Measurements from ENCODE around the gene ATXN7L3. TPM values are rescaled to one million over a fixed set of nuclear protein-coding genes. Genes with fewer than 3 reads are reported as not detected.

The ATXN7L3 gene
- polyA plus RNA-seq, 2 of the 4 experiments (the other 2 are of a cell fraction), result 60.5 to 72.7 TPM

- Histone ChIP-seq H3K4me3 (peak overlapping the region; percentile 87), H3K27ac (peak overlapping the region; percentile 98 to 100), H3K4me2 (peak overlapping the region; percentile 83), H3K4me1 (peaks cover 23% of the 10 kb centered on the region), H3K9me3 (no peaks in the 10 kb centered on the region)
- 77% methylated on average over 11 of the region's 11 CpGs for WGBS (ENCODE audit: missing lambda C conversion rate)
- TF ChIP-seq CHD2 (IDR thresholded peaks at IDR 0.05; ENCODE audit: low read length, partially characterized antibody) (no peak), RAD21 (conservative IDR thresholded peaks at IDR 0.05 in 1 of 2, IDR thresholded peaks at IDR 0.05 in 1 of 2) (peak; percentile 35 to 41; a peak in 2 of 5 replicates), RARB (CRISPR knock-in tag; IDR thresholded peaks at IDR 0.05) (no peak), BHLHE40 (IDR thresholded peaks at IDR 0.05; ENCODE audit: low read depth, low read length) (no peak), POLR2A (IDR thresholded peaks at IDR 0.05; ENCODE audit: low read length) (0 out of 2 replicates have a peak, but pooled peaks have one; percentile 21), EHF (CRISPR knock-in tag; IDR thresholded peaks at IDR 0.05) (no peak), MAX (IDR thresholded peaks at IDR 0.05) (peak; percentile 15; the same call in 1 of the 2 replicates)
- TF ChIP-seq, protein P1, sequence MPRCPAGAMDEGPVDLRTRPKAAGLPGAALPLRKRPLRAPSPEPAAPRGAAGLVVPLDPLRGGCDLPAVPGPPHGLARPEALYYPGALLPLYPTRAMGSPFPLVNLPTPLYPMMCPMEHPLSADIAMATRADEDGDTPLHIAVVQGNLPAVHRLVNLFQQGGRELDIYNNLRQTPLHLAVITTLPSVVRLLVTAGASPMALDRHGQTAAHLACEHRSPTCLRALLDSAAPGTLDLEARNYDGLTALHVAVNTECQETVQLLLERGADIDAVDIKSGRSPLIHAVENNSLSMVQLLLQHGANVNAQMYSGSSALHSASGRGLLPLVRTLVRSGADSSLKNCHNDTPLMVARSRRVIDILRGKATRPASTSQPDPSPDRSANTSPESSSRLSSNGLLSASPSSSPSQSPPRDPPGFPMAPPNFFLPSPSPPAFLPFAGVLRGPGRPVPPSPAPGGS (IDR thresholded peaks at IDR 0.05), result 0 out of 3 replicates have a peak, but pooled peaks have one; percentile 13
- FAIRE-seq, result peak; percentile 67
- ChIA-PET CTCF (interaction anchor here (0.6 to 7.8 kb wide), 7 partner anchors 9 to 178 kb away, joined by 3 to 61 read pairs (median 3); partner anchors contain the start of gene TMUB2), POLR2A (interaction anchor here (0.6 to 4.2 kb wide), 4 partner anchors 12 to 214 kb away, joined by 4 to 28 read pairs (median 6); partner anchors contain the start of gene TMUB2)
- peak; percentile 8 to 34; a peak in 5 of 6 replicates for ATAC-seq
- peak; percentile 75 to 77 for DNase-seq (ENCODE audit: low read depth in 1 of 2, low spot score in 1 of 2)
Observed at GRCh38 chr17:44197980-44198720, 1.5 kb downstream of the ATXN7L3 start.

GRCh38 chr17:44197107-44197506 lies 2.6 kb downstream of the ATXN7L3 start:
- Histone ChIP-seq H3K4me1 (peaks cover 23% of the 10 kb centered on the region), H3K4me2 (peak overlapping the region; percentile 83; the same call in 1 of the 3 replicates), H3K4me3 (no peak overlapping the region), H3K27ac (peak overlapping the region in 1 of 2 experiments; percentile 98; a peak in 3 of 6 replicates), H3K9me3 (no peaks in the 10 kb centered on the region)
- no peak for TF ChIP-seq USF2 (IDR thresholded peaks at IDR 0.05)
- TF ChIP-seq HOXB5 (CRISPR knock-in tag; IDR thresholded peaks at IDR 0.05), result no peak
- no peak for TF ChIP-seq NFE2L2 (conservative IDR thresholded peaks at IDR 0.05; ENCODE audit: low read length)
- no peak for TF ChIP-seq TP53 (CRISPR knock-in tag; IDR thresholded peaks at IDR 0.05)
- TF ChIP-seq HOXB13 (CRISPR knock-in tag; IDR thresholded peaks at IDR 0.05; ENCODE audit: low read depth), result no peak
- TF ChIP-seq POLR2AphosphoS2 (conservative IDR thresholded peaks at IDR 0.05; ENCODE audit: low read length), result no peak
- TF ChIP-seq HEYL (CRISPR knock-in tag; IDR thresholded peaks at IDR 0.05), result no peak
- no peak for TF ChIP-seq E2F6 (IDR thresholded peaks at IDR 0.05; ENCODE audit: borderline replicate concordance, low read depth)
- TF ChIP-seq CEBPB (IDR thresholded peaks at IDR 0.05), result no peak
- no peak for TF ChIP-seq MAZ (IDR thresholded peaks at IDR 0.05; ENCODE audit: borderline replicate concordance, low read depth, low read length)
- no peak for TF ChIP-seq FOSB (CRISPR knock-in tag; IDR thresholded peaks at IDR 0.05)
- TF ChIP-seq, protein P2, sequence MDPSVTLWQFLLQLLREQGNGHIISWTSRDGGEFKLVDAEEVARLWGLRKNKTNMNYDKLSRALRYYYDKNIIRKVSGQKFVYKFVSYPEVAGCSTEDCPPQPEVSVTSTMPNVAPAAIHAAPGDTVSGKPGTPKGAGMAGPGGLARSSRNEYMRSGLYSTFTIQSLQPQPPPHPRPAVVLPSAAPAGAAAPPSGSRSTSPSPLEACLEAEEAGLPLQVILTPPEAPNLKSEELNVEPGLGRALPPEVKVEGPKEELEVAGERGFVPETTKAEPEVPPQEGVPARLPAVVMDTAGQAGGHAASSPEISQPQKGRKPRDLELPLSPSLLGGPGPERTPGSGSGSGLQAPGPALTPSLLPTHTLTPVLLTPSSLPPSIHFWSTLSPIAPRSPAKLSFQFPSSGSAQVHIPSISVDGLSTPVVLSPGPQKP (IDR thresholded peaks at IDR 0.05; ENCODE audit: low read depth, low read length), result no peak
- TF ChIP-seq, protein P3, sequence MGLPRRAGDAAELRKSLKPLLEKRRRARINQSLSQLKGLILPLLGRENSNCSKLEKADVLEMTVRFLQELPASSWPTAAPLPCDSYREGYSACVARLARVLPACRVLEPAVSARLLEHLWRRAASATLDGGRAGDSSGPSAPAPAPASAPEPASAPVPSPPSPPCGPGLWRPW (IDR thresholded peaks at IDR 0.05), result no peak
- FAIRE-seq, result no peak
- DNase-seq (ENCODE audit: low read depth in 1 of 2, low spot score in 1 of 2), result no peak
- WGBS (ENCODE audit: missing lambda C conversion rate), result 97% methylated on average over 15 of the region's 15 CpGs
- ChIA-PET POLR2A (interaction anchor here (4.2 kb wide), 1 partner anchor 11 kb away, joined by 28 read pairs; the partner anchor contains the start of gene TMUB2), CTCF (interaction anchor here (1.0 to 7.8 kb wide), 3 partner anchors 8 to 134 kb away, joined by 4 to 61 read pairs (median 4); no protein-coding TSS in a partner anchor)
- ATAC-seq, result no peak
